Measurements from ENCODE around the gene POLR3B. TPM values are rescaled to one million over a fixed set of nuclear protein-coding genes. Genes with fewer than 3 reads are reported as not detected.
A peak's percentile ranks its signal among the peaks of the same experiment; 100 is the strongest.

The POLR3B gene
- total RNA-seq, 1 donor from 2014 or later: 15.1 TPM

DNA sequence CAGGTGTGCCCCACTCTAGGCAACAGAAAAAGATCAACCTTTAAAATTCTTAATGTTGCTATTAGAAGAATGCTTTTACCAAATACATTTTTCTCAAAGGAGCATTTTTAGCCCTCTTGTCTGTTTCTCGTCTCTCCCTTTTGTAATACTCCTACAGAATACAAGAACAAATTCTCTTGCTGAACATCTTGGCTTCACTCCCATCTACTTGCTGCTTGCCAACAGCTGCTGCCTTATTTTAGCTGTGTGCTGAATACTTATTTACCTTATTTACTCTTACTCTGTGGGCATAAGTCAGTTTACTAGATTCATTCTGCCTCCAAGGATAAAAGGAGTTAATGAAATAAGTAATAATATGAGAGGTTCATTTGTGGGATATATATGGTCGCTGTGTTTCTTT is 70.8 kb downstream of the POLR3B start:
- no peaks in the 10 kb centered on the region for H3K9me3 ChIP-seq (ENCODE audit: control insufficient read depth in 3 of 3, low read length in 3 of 3)
- no peaks in the 10 kb centered on the region for H3K27me3 ChIP-seq (ENCODE audit: control insufficient read depth in 3 of 3, insufficient read depth in 3 of 3, low read length in 3 of 3)
- H3K4me3 ChIP-seq (ENCODE audit: low read length in 3 of 3): peak overlapping the region in 1 of 3 donors; percentile 15
- H3K27ac ChIP-seq (ENCODE audit: low read depth, low read length): peak overlapping the region; percentile 17
- peaks cover 0 to 3% (median 2%) of the 10 kb centered on the region in 3 donors for H3K36me3 ChIP-seq (ENCODE audit: control insufficient read depth in 3 of 3, insufficient read depth in 3 of 3, low read length in 3 of 3)
- H3K9ac ChIP-seq (ENCODE audit: low read depth in 1 of 3, low read length in 3 of 3): peak overlapping the region; percentile 18 to 54 (median 47)
- H3K4me1 ChIP-seq (ENCODE audit: control insufficient read depth in 3 of 3, insufficient read depth in 3 of 3, low read length in 3 of 3): peaks cover 14 to 16% (median 15%) of the 10 kb centered on the region in 3 donors

DNA sequence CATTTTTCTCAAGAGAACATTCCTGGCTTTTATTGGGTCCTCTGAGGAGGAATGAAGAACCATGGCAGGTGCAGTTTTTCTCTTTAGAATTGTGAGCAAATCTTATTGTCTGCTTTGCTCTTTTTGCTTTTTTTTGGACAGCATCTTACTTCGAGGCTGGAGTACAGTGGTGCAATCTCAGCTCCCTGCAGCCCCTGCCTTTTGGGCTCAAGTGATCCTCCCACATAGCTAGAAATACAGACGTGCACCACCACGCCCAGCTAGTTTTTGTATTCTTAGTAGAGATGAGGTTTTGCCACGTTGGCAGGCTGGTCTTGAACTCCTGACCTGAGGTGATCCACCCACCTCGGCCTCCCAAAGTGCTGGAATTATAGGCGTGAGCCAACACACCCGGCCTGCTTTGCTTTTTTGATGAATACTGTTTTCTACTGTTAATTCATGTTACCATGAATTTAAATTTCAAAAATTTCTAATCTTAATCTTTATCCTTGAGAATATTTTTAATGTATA is 71.5 kb downstream of the POLR3B start:
- H3K27me3 ChIP-seq (ENCODE audit: control insufficient read depth in 3 of 3, insufficient read depth in 3 of 3, low read length in 3 of 3): no peaks in the 10 kb centered on the region
- peaks cover 14 to 16% (median 15%) of the 10 kb centered on the region in 3 donors for H3K4me1 ChIP-seq (ENCODE audit: control insufficient read depth in 3 of 3, insufficient read depth in 3 of 3, low read length in 3 of 3)
- H3K4me3 ChIP-seq (ENCODE audit: low read length in 3 of 3): no peak overlapping the region
- peaks cover 0 to 3% (median 3%) of the 10 kb centered on the region in 3 donors for H3K36me3 ChIP-seq (ENCODE audit: control insufficient read depth in 3 of 3, insufficient read depth in 3 of 3, low read length in 3 of 3)
- H3K9ac ChIP-seq (ENCODE audit: low read depth in 1 of 3, low read length in 3 of 3): peak overlapping the region in 1 of 3 donors; percentile 54
- no peak overlapping the region for H3K27ac ChIP-seq (ENCODE audit: low read depth, low read length)
- no peaks in the 10 kb centered on the region for H3K9me3 ChIP-seq (ENCODE audit: control insufficient read depth in 3 of 3, low read length in 3 of 3)

DNA sequence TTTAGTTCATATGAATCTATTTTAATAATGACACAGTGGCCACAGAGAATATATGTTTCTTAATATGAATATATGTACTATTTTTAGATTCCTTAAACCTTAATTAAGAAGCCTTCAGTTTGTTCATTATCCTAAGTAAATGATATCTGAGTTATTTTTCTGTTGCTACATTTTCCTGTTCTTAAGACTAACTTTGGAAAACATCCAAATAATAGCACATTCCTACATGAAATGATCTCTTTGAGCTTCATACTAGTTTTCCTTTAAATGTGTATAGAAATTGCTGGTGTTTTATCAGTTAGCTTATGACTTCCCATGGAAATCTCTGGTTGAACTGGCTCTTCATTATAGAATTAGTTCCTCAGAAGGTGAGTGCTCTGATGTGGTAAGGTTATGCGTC is 72.1 kb downstream of the POLR3B start:
- Histone ChIP-seq H3K36me3 (ENCODE audit: control insufficient read depth in 3 of 3, insufficient read depth in 3 of 3, low read length in 3 of 3) (peaks cover 0 to 8% (median 5%) of the 10 kb centered on the region in 3 donors), H3K9ac (ENCODE audit: low read depth in 1 of 3, low read length in 3 of 3) (no peak overlapping the region), H3K4me3 (ENCODE audit: low read length in 3 of 3) (no peak overlapping the region), H3K27ac (ENCODE audit: low read depth, low read length) (no peak overlapping the region), H3K27me3 (ENCODE audit: control insufficient read depth in 3 of 3, insufficient read depth in 3 of 3, low read length in 3 of 3) (no peaks in the 10 kb centered on the region), H3K4me1 (ENCODE audit: control insufficient read depth in 3 of 3, insufficient read depth in 3 of 3, low read length in 3 of 3) (peaks cover 14 to 16% (median 15%) of the 10 kb centered on the region in 3 donors), H3K9me3 (ENCODE audit: control insufficient read depth in 3 of 3, low read length in 3 of 3) (no peaks in the 10 kb centered on the region)

DNA sequence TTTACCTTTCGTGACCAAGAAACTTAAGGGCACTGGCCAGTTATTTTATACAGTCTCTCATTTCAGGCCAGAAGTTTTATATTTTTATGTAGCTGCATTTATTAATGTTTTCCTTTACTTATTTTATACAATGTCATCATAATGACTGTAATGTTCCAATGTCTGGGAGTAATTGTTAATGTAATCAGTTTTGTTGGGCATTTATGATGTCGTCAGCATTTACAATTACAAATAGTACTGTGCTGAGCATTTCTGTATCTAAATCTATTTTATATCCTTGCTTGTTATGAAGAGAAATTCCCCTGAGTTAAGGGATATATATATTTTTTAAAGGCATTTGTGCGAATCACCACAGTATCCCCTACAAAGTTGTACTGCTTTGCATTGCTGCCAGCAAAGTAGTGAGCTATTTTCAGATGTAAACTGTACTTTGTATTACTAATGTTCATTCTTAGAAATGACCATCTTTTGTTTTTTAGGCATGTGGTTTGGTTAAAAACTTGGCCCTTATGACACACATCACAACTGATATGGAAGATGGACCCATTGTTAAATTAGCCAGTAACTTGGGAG is 74.4 kb downstream of the POLR3B start:
- Histone ChIP-seq H3K27me3 (ENCODE audit: control insufficient read depth in 3 of 3, insufficient read depth in 3 of 3, low read length in 3 of 3) (no peaks in the 10 kb centered on the region), H3K36me3 (ENCODE audit: control insufficient read depth in 3 of 3, insufficient read depth in 3 of 3, low read length in 3 of 3) (peaks cover 6 to 20% (median 15%) of the 10 kb centered on the region in 3 donors)

DNA sequence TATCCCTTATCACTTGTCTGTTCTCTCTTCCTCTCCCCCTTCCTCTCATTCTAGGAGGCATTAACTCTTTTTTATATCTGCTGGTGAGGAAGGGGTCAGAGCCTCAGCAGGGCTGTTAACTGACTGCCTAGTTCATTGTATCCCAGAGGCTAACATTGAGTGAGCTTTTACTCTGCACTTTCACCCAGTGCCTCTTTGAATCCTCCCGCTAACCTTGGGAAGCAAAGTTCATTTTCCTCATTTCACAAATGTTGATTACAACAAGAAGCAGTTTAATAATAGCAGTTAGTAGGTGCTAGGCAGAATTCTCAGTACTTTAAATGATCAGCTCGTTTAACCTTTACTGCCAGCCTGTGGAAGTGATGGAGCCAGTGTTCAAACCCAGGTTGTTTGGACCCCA is 75.5 kb downstream of the POLR3B start:
- no peak overlapping the region for H3K4me3 ChIP-seq (ENCODE audit: low read length in 3 of 3)
- H3K27ac ChIP-seq (ENCODE audit: low read depth, low read length): no peak overlapping the region
- H3K4me1 ChIP-seq (ENCODE audit: control insufficient read depth in 3 of 3, insufficient read depth in 3 of 3, low read length in 3 of 3): peaks cover 4 to 11% (median 8%) of the 10 kb centered on the region in 3 donors
- H3K36me3 ChIP-seq (ENCODE audit: control insufficient read depth in 3 of 3, insufficient read depth in 3 of 3, low read length in 3 of 3): peaks cover 6 to 26% (median 21%) of the 10 kb centered on the region in 3 donors
- H3K27me3 ChIP-seq (ENCODE audit: control insufficient read depth in 3 of 3, insufficient read depth in 3 of 3, low read length in 3 of 3): no peaks in the 10 kb centered on the region
- H3K9ac ChIP-seq (ENCODE audit: low read depth in 1 of 3, low read length in 3 of 3): no peak overlapping the region
- no peaks in the 10 kb centered on the region for H3K9me3 ChIP-seq (ENCODE audit: control insufficient read depth in 3 of 3, low read length in 3 of 3)

More for the DNA sequence above, 74.4 kb downstream of the POLR3B start:
- Histone ChIP-seq H3K4me1 (ENCODE audit: control insufficient read depth in 3 of 3, insufficient read depth in 3 of 3, low read length in 3 of 3) (peaks cover 9 to 14% (median 10%) of the 10 kb centered on the region in 3 donors), H3K9ac (ENCODE audit: low read depth in 1 of 3, low read length in 3 of 3) (no peak overlapping the region), H3K4me3 (ENCODE audit: low read length in 3 of 3) (no peak overlapping the region), H3K9me3 (ENCODE audit: control insufficient read depth in 3 of 3, low read length in 3 of 3) (no peaks in the 10 kb centered on the region), H3K27ac (ENCODE audit: low read depth, low read length) (no peak overlapping the region)

DNA sequence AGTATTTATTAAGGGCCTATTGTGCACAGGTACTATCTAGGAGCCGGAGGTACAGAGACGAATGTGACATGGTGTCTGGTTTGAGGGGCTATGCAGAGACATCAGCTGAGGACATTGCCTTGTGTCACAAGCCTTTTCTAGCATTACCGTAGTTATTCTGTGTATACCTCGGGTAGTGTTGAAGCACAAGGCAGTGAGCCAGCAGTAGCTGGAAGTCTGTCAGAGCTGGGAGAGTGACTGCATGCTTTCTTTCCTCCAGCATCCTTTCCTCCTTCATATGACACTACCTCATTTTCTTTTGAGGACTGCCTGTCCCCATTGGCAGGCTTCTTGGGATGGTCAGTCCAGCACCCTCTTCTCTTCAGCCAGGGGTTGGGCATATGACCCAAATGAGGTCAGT is 77.0 kb downstream of the POLR3B start:
- Histone ChIP-seq H3K27me3 (ENCODE audit: control insufficient read depth in 3 of 3, insufficient read depth in 3 of 3, low read length in 3 of 3) (no peaks in the 10 kb centered on the region), H3K27ac (ENCODE audit: low read depth, low read length) (no peak overlapping the region), H3K36me3 (ENCODE audit: control insufficient read depth in 3 of 3, insufficient read depth in 3 of 3, low read length in 3 of 3) (peaks cover 9 to 26% (median 24%) of the 10 kb centered on the region in 3 donors), H3K4me3 (ENCODE audit: low read length in 3 of 3) (no peak overlapping the region), H3K4me1 (ENCODE audit: control insufficient read depth in 3 of 3, insufficient read depth in 3 of 3, low read length in 3 of 3) (no peaks in the 10 kb centered on the region), H3K9ac (ENCODE audit: low read depth in 1 of 3, low read length in 3 of 3) (no peak overlapping the region), H3K9me3 (ENCODE audit: control insufficient read depth in 3 of 3, low read length in 3 of 3) (no peaks in the 10 kb centered on the region)

DNA sequence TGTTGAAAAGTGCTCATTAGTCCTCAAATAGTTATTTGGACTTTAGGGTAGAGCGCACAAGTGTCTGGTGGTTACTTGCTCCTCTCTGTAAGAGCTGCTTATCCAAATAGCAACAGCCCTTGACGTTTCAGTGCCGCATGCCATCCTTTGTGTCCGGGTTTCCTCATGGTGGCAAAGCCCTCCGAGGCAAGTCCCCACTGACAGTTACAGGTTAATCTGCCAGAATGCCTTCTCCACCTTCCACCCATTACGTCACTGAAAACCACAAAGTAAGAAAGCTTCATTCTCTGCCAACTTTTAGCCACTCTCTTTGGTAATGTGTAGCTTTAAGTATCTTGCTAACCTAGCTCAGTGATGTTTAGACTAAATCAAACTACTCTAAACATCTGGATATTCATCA is 78.6 kb downstream of the POLR3B start:
- Histone ChIP-seq H3K27me3 (ENCODE audit: control insufficient read depth in 3 of 3, insufficient read depth in 3 of 3, low read length in 3 of 3) (no peaks in the 10 kb centered on the region), H3K36me3 (ENCODE audit: control insufficient read depth in 3 of 3, insufficient read depth in 3 of 3, low read length in 3 of 3) (peaks cover 13 to 32% (median 27%) of the 10 kb centered on the region in 3 donors), H3K27ac (ENCODE audit: low read depth, low read length) (no peak overlapping the region), H3K9me3 (ENCODE audit: control insufficient read depth in 3 of 3, low read length in 3 of 3) (no peaks in the 10 kb centered on the region), H3K4me3 (ENCODE audit: low read length in 3 of 3) (no peak overlapping the region), H3K9ac (ENCODE audit: low read depth in 1 of 3, low read length in 3 of 3) (no peak overlapping the region), H3K4me1 (ENCODE audit: control insufficient read depth in 3 of 3, insufficient read depth in 3 of 3, low read length in 3 of 3) (no peaks in the 10 kb centered on the region)

DNA sequence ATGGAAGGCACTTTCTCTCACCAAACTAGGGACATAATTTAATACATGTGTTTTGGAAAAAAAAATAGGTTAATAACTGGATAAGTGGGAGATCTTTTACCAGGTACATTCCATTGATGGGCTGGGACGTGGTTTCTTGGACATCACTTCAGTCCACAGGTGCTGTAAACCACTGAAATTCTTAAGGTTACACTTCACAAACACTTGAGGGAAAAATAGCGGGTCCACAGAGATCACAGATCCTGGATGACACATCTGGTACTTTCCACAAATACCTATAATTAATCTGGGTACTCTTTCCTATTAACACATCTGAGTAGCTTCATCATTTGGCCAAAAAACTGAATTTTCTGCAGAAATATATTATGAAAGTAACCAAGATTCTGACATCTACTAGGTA is 85.0 kb downstream of the POLR3B start:
- Histone ChIP-seq H3K27ac (ENCODE audit: low read depth, low read length) (no peak overlapping the region), H3K27me3 (ENCODE audit: control insufficient read depth in 3 of 3, insufficient read depth in 3 of 3, low read length in 3 of 3) (no peaks in the 10 kb centered on the region), H3K4me3 (ENCODE audit: low read length in 3 of 3) (no peak overlapping the region), H3K4me1 (ENCODE audit: control insufficient read depth in 3 of 3, insufficient read depth in 3 of 3, low read length in 3 of 3) (no peaks in the 10 kb centered on the region), H3K36me3 (ENCODE audit: control insufficient read depth in 3 of 3, insufficient read depth in 3 of 3, low read length in 3 of 3) (peaks cover 7 to 24% (median 14%) of the 10 kb centered on the region in 3 donors), H3K9ac (ENCODE audit: low read depth in 1 of 3, low read length in 3 of 3) (no peak overlapping the region), H3K9me3 (ENCODE audit: control insufficient read depth in 3 of 3, low read length in 3 of 3) (no peaks in the 10 kb centered on the region)

DNA sequence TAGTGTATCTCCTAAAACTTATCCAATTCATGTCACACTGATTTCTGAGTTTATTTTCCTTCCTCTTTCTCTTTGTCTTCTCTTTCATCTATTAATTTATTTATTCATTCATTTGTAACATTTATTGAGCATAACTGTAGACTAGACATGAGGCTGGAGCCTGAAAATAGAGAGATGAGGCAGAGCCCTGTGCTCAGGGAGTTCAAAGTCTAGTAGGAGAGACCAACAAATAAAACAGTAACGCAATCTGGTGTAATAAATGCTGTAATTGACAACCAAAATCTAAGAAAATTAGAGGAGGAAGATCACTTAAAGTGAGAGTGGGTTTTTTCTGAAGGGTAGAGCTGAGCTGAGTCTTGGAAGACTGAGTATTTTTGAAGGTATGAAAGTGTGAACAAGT is 87.5 kb downstream of the POLR3B start:
- Histone ChIP-seq H3K27ac (ENCODE audit: low read depth, low read length) (no peak overlapping the region), H3K27me3 (ENCODE audit: control insufficient read depth in 3 of 3, insufficient read depth in 3 of 3, low read length in 3 of 3) (no peaks in the 10 kb centered on the region), H3K9ac (ENCODE audit: low read depth in 1 of 3, low read length in 3 of 3) (no peak overlapping the region), H3K4me1 (ENCODE audit: control insufficient read depth in 3 of 3, insufficient read depth in 3 of 3, low read length in 3 of 3) (no peaks in the 10 kb centered on the region), H3K36me3 (ENCODE audit: control insufficient read depth in 3 of 3, insufficient read depth in 3 of 3, low read length in 3 of 3) (peaks cover 4 to 21% (median 14%) of the 10 kb centered on the region in 3 donors), H3K4me3 (ENCODE audit: low read length in 3 of 3) (no peak overlapping the region), H3K9me3 (ENCODE audit: control insufficient read depth in 3 of 3, low read length in 3 of 3) (no peaks in the 10 kb centered on the region)

DNA sequence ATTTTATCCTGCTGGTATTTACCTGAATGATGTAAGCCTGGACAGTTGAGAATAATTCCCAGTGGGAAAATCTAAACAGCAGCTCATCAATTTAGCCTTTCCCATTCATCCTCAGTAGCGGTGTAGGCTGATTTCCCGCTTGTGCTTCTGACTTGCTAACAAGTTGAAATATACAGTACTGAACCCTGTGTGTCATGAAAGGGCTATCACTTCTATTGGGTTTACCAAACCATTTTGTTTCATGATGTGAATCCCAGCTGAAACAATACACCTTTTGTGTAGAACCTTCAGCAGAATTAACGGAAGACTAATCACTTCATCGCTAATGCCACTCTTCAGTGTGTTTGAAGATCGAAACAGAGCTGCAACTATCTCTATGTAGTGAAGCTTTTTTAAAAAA is 88.4 kb downstream of the POLR3B start:
- Histone ChIP-seq H3K4me3 (ENCODE audit: low read length in 3 of 3) (no peak overlapping the region), H3K4me1 (ENCODE audit: control insufficient read depth in 3 of 3, insufficient read depth in 3 of 3, low read length in 3 of 3) (no peaks in the 10 kb centered on the region), H3K27ac (ENCODE audit: low read depth, low read length) (no peak overlapping the region), H3K27me3 (ENCODE audit: control insufficient read depth in 3 of 3, insufficient read depth in 3 of 3, low read length in 3 of 3) (no peaks in the 10 kb centered on the region), H3K9ac (ENCODE audit: low read depth in 1 of 3, low read length in 3 of 3) (no peak overlapping the region), H3K9me3 (ENCODE audit: control insufficient read depth in 3 of 3, low read length in 3 of 3) (no peaks in the 10 kb centered on the region), H3K36me3 (ENCODE audit: control insufficient read depth in 3 of 3, insufficient read depth in 3 of 3, low read length in 3 of 3) (peaks cover 0 to 16% (median 10%) of the 10 kb centered on the region in 3 donors)

Data from skeletal muscle tissue (tissue), 4 donors.